HUES48 (cell line): ENCODE results near the gene CFTR.

Experiments
- H3K27ac ChIP-seq: one replicate; pipeline ENCODE4 v1.7.0; 2013; ENCODE audit warnings: low read depth, low read length, inconsistent platforms
- H3K27me3 ChIP-seq: 2 replicates; pipeline ENCODE4 v1.6.1; 2013; ENCODE audit warnings: mild to moderate bottlenecking, low read length; ENCODE audit not compliant: control insufficient read depth, insufficient read depth
- H3K36me3 ChIP-seq: 2 replicates; pipeline ENCODE4 v1.6.1; 2013; ENCODE audit warnings: low read length; ENCODE audit not compliant: control insufficient read depth, insufficient read depth
- H3K4me1 ChIP-seq: 2 replicates; pipeline ENCODE4 v1.6.1; 2013; ENCODE audit warnings: mild to moderate bottlenecking, low read length; ENCODE audit not compliant: control insufficient read depth, insufficient read depth
- H3K4me3 ChIP-seq: 2 replicates; pipeline ENCODE4 v1.5.1; 2013; ENCODE audit warnings: mild to moderate bottlenecking, low read depth, low read length
- H3K9ac ChIP-seq: 2 replicates; pipeline ENCODE4 v1.6.1; 2013; ENCODE audit warnings: mild to moderate bottlenecking, low read depth, low read length, moderate library complexity
- H3K9me3 ChIP-seq: 2 replicates; pipeline ENCODE4 v1.6.1; 2013; ENCODE audit warnings: low read length; ENCODE audit not compliant: control insufficient read depth, insufficient read depth

Gene CFTR

DNA sequence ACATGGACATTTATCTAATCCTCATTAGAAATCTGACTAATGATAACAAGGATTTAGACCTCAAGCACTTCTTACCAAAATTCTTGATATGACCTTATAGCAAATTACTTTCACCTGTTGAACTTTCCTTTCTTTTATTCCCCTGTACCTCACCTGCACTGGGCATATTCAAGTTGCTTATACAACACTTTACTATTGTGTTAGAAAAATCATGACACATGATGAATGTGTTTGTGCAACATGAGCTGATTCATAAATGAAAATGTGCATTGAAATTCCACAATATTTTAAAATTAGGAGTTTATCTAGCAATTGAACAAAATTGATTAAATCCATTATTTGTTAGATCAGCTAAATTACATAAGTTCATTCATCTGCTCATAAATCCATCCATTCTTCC, 160.6 kb downstream of the CFTR start:
- Histone ChIP-seq H3K4me1 (no peaks in the 10 kb centered on the region), H3K9me3 (no peaks in the 10 kb centered on the region), H3K27me3 (no peaks in the 10 kb centered on the region), H3K9ac (no peak overlapping the region), H3K4me3 (no peak overlapping the region), H3K27ac (no peak overlapping the region), H3K36me3 (no peaks in the 10 kb centered on the region)

DNA sequence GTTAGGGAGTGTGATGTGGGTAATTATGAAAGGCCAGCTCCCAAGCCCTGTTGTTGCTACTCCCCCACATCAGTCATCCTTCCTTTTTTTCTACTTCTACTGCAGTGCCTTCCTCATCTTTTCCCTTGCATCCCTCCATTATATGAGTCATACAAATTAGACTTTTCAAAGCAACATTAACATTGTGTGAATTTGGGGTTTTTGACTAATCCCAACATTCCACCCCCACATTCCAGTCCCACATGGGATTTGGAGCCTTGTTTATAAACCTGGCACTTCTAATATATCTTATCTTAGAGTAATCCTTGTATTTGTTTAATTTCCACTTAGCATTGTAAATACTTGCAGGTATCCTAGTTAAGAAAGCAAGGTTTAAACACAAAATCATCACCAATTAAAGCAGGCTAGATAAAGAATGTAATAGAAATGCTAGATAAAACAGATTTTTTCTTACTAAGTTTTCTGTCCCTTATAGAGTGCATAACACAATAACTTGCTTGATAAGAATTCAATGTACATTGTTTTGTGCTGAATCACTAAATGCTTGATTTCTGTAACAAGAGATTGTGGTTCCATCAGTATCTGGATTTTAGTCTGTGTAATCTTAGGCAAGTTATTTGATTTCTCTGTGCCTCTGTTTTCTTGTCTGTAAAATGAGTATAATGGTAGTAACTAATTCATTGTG, 165.8 kb downstream of the CFTR start:
- no peak overlapping the region for H3K27ac ChIP-seq
- no peaks in the 10 kb centered on the region for H3K9me3 ChIP-seq
- no peaks in the 10 kb centered on the region for H3K36me3 ChIP-seq
- no peaks in the 10 kb centered on the region for H3K27me3 ChIP-seq
- no peak overlapping the region for H3K4me3 ChIP-seq
- H3K9ac ChIP-seq: no peak overlapping the region
- no peaks in the 10 kb centered on the region for H3K4me1 ChIP-seq

DNA sequence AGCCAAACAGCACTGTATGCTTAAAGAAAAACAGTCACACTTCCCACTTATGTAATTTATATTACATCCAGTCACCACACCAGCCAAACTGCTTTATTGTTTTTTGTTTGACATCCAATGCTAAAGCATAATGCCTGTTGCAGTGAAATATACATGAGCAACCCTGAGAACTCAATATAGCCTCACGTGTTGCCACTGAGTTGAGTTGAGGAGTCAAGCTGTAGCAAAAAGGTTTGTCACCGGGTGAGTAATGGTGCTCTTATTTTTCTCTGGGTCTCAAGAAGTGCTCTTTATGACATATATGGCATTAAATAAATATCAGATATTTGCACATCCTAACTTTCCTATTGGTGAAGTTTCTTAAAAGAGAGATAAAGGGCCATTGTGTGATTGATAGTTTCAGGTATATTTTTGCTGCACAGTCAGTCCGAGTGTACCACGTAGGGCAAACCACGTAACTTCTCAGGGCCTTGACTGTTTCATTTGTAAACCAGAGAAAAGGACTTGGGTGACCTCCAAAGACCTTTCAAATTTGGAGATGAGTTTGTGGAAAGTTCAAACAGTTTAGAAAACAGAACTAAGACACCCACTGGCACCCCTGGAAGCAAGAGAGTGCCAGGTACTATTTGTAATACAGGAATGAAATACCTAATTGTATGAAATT, 168.5 kb downstream of the CFTR start:
- Histone ChIP-seq H3K27ac (no peak overlapping the region), H3K9me3 (no peaks in the 10 kb centered on the region)

DNA sequence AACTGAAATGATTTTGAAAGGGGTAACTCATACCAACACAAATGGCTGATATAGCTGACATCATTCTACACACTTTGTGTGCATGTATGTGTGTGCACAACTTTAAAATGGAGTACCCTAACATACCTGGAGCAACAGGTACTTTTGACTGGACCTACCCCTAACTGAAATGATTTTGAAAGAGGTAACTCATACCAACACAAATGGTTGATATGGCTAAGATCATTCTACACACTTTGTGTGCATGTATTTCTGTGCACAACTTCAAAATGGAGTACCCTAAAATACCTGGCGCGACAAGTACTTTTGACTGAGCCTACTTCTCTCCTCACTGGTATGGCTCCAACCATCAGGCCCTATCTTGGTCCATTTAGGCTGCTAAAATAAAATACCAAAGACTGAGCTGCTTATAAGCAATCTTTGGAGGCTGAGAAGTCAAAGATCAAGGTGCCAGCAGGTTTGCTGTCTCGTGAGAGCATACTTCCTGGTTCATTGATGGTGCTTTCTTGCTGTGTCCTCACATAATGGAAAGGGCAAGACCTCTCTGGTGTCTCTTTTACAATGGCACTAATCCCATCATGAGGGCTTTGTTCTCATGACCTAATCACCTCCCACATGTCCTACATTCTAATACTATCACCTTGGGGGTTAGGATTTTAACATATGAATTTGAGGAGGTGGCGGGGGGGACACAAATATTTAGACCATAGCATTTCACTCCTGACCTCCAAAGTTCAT, 173.3 kb downstream of the CFTR start:
- Histone ChIP-seq H3K4me1 (peaks cover 26% of the 10 kb centered on the region), H3K27me3 (no peaks in the 10 kb centered on the region), H3K9me3 (no peaks in the 10 kb centered on the region), H3K4me3 (no peak overlapping the region), H3K9ac (no peak overlapping the region), H3K27ac (peak overlapping the region; percentile 88), H3K36me3 (no peaks in the 10 kb centered on the region)

More for the DNA sequence above, 168.5 kb downstream of the CFTR start:
- H3K36me3 ChIP-seq: no peaks in the 10 kb centered on the region
- H3K4me3 ChIP-seq: no peak overlapping the region
- H3K27me3 ChIP-seq: no peaks in the 10 kb centered on the region
- H3K9ac ChIP-seq: no peak overlapping the region
- peaks cover 14% of the 10 kb centered on the region for H3K4me1 ChIP-seq

DNA sequence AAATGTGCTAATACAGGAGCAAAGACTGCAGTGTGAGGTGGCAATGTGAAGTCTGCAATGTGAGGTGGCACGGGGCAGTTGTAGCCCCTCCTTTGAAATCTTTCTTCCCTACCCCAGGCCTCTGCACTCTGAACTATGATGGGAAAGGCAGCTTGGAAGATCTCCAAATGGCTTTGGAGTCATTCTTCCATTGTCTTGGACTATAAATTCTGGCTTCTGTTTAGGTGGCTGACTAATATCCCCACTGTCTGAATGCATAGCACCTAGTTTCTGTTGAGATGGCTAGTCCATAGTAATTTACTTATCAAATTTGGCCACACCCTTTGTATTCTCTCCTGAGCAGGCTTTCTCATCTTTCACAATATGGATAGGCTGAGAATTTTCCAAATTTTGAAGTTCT, 175.0 kb downstream of the CFTR start:
- Histone ChIP-seq H3K27ac (no peak overlapping the region), H3K36me3 (no peaks in the 10 kb centered on the region), H3K9ac (no peak overlapping the region), H3K4me1 (peaks cover 26% of the 10 kb centered on the region), H3K9me3 (no peaks in the 10 kb centered on the region), H3K4me3 (no peak overlapping the region), H3K27me3 (no peaks in the 10 kb centered on the region)

DNA sequence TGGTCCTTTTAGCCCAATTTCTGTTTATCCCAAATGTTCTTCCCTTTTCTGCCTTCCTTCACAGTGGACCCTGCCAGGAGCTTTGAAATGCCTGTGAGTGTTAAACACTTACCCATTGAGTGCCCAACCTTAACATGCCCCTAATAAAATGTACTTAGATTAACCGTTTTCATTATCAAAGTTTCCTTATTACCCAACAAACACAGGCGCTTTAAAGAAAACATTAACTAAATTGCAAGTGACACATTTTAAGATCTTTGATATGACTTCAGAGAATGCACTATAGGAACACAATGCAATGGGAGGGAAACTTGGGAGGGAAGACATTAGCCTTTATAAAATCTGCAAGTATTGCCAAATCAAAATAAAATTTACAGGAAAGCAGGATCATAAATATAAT, 177.0 kb downstream of the CFTR start:
- Histone ChIP-seq H3K27me3 (no peaks in the 10 kb centered on the region), H3K36me3 (no peaks in the 10 kb centered on the region), H3K4me3 (no peak overlapping the region), H3K9ac (no peak overlapping the region), H3K27ac (no peak overlapping the region), H3K9me3 (no peaks in the 10 kb centered on the region), H3K4me1 (peaks cover 26% of the 10 kb centered on the region)

DNA sequence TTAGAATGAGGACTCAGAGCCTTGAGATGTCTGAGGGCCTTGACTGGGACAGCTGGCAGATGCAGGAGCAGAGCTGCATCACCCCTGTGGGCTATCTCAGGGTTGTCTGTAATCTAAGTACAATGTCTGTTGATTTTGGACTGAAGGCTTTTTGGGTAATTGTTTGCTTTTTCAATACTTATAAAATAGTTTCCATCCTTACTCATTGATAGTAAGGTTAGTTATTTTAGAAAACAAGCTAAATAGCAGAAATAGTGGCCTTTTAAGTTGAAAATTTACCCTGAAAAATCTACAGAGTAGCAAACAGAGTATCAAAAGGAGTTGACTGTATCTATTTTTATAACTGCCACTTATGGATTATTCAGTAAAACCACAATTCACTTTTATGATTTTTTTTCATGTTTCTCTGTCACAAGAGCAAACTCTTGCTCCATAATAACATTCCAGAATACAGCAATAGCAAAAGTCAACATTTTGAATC, 179.7 kb downstream of the CFTR start:
- H3K4me3 ChIP-seq: no peak overlapping the region
- H3K27ac ChIP-seq: no peak overlapping the region

DNA sequence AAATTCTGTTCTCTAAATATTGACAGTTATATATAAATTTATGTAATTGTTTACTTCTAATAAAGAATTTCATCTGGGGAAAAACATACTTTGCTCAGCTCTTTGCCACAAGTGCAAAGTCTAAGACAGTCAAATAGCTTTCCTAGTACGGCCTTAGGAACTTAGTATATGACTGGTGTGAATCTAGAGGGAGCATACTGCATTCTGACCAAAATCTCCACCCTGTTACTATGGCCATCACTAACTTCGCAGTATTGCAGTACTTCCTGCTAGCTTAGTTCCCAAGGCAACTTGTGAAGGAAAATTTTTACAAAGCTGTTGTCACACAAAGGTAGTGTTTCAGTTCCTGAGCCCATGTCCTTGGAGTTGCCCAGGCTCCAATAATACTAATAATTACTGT, 181.5 kb downstream of the CFTR start:
- H3K4me3 ChIP-seq: no peak overlapping the region
- H3K4me1 ChIP-seq: no peaks in the 10 kb centered on the region
- no peaks in the 10 kb centered on the region for H3K27me3 ChIP-seq
- no peaks in the 10 kb centered on the region for H3K36me3 ChIP-seq
- H3K9me3 ChIP-seq: no peaks in the 10 kb centered on the region
- H3K9ac ChIP-seq: no peak overlapping the region
- no peak overlapping the region for H3K27ac ChIP-seq

More for the DNA sequence above, 179.7 kb downstream of the CFTR start:
- H3K9me3 ChIP-seq: no peaks in the 10 kb centered on the region
- H3K36me3 ChIP-seq: no peaks in the 10 kb centered on the region
- H3K4me1 ChIP-seq: no peaks in the 10 kb centered on the region
- no peak overlapping the region for H3K9ac ChIP-seq
- H3K27me3 ChIP-seq: no peaks in the 10 kb centered on the region

DNA sequence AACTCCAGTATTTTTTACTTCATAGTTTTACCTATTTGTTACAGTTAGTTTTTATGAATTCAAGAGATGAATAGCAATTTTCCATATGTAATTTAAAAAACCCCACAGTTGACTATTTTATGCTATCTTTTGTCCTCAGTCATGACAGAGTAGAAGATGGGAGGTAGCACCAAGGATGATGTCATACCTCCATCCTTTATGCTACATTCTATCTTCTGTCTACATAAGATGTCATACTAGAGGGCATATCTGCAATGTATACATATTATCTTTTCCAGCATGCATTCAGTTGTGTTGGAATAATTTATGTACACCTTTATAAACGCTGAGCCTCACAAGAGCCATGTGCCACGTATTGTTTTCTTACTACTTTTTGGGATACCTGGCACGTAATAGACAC, 184.2 kb downstream of the CFTR start:
- H3K4me3 ChIP-seq: no peak overlapping the region
- H3K4me1 ChIP-seq: no peaks in the 10 kb centered on the region
- H3K36me3 ChIP-seq: no peaks in the 10 kb centered on the region

DNA sequence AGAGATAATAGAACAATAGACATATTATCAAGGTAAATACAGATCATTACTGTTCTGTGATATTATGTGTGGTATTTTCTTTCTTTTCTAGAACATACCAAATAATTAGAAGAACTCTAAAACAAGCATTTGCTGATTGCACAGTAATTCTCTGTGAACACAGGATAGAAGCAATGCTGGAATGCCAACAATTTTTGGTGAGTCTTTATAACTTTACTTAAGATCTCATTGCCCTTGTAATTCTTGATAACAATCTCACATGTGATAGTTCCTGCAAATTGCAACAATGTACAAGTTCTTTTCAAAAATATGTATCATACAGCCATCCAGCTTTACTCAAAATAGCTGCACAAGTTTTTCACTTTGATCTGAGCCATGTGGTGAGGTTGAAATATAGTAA, 185.5 kb downstream of the CFTR start:
- Histone ChIP-seq H3K9ac (no peak overlapping the region), H3K27ac (no peak overlapping the region), H3K9me3 (no peaks in the 10 kb centered on the region), H3K4me3 (no peak overlapping the region), H3K36me3 (no peaks in the 10 kb centered on the region), H3K27me3 (no peaks in the 10 kb centered on the region), H3K4me1 (0 out of 2 replicates have a peak, but pooled peaks cover 5% of the 10 kb centered on the region)

More for the DNA sequence above, 184.2 kb downstream of the CFTR start:
- Histone ChIP-seq H3K27me3 (no peaks in the 10 kb centered on the region), H3K9me3 (no peaks in the 10 kb centered on the region), H3K27ac (no peak overlapping the region), H3K9ac (no peak overlapping the region)

DNA sequence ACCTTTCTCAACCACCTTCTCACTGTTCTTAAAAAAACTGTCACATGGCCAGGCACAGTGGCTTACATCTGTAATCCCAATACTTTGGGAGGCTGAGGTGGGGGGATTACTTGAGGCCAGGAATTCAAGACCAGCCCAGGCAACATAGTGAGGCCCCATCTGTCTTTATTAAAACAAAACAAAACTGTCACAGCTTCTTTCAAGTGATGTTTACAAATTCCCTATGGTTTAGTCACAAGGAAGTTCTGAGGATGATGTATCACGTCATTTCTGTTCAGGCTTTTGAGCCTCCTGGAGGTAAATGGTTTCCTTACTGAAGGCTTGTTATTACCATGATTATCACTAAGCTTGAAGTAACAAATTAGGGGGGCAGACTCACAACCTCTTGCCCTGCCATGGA, 186.2 kb downstream of the CFTR start:
- Histone ChIP-seq H3K4me1 (peaks cover 10% of the 10 kb centered on the region), H3K27me3 (no peaks in the 10 kb centered on the region), H3K27ac (no peak overlapping the region), H3K9me3 (no peaks in the 10 kb centered on the region), H3K9ac (no peak overlapping the region), H3K4me3 (no peak overlapping the region), H3K36me3 (no peaks in the 10 kb centered on the region)
